IPS DF 4.7 (cell line): ENCODE results near the gene ZNF438.

Experiments used
- DNase-seq: peaks from one replicate; pipeline ENCODE4 v3.0.0-alpha.2; 2013; ENCODE audit warnings: low spot score; ENCODE audit errors: extremely low read depth

The ZNF438 gene

GRCh38 chr10:31013331-31013730 is 18.3 kb downstream of the ZNF438 start:
- DNase-seq: no peak

- no peak for DNase-seq
Observed at GRCh38 chr10:31011665-31012022, 20.0 kb downstream of the ZNF438 start.

GRCh38 chr10:31011017-31011664 is 20.5 kb downstream of the ZNF438 start:
- DNase-seq: no peak

GRCh38 chr10:31010062-31010461 is 21.6 kb downstream of the ZNF438 start:
- DNase-seq: no peak

- DNase-seq: no peak
Observed at GRCh38 chr10:31005895-31006294, 25.8 kb downstream of the ZNF438 start.

- no peak for DNase-seq
Observed at GRCh38 chr10:31004611-31005193, 27.0 kb downstream of the ZNF438 start.

GRCh38 chr10:31001740-31002139 is 29.9 kb downstream of the ZNF438 start:
- no peak for DNase-seq

GRCh38 chr10:31000867-31001266 is 30.8 kb downstream of the ZNF438 start:
- DNase-seq: no peak

- no peak for DNase-seq
Observed at GRCh38 chr10:31000071-31000782, 31.4 kb downstream of the ZNF438 start.

- no peak for DNase-seq
Observed at GRCh38 chr10:30999070-30999712, 32.5 kb downstream of the ZNF438 start.

- no peak for DNase-seq
Observed at GRCh38 chr10:30997536-30998235, 34.0 kb downstream of the ZNF438 start.

- no peak for DNase-seq
Observed at GRCh38 chr10:30996481-30997005, 35.1 kb downstream of the ZNF438 start.

GRCh38 chr10:30995081-30995770 is 36.4 kb downstream of the ZNF438 start:
- DNase-seq: no peak

- no peak for DNase-seq
Observed at GRCh38 chr10:30993155-30993554, 38.5 kb downstream of the ZNF438 start.

GRCh38 chr10:30992681-30993080 is 39.0 kb downstream of the ZNF438 start:
- no peak for DNase-seq

- DNase-seq: no peak
Observed at GRCh38 chr10:30991647-30992011, 40.0 kb downstream of the ZNF438 start.

- no peak for DNase-seq
Observed at GRCh38 chr10:30990971-30991646, 40.6 kb downstream of the ZNF438 start.

- DNase-seq: no peak
Observed at GRCh38 chr10:30990351-30990750, 41.3 kb downstream of the ZNF438 start.

- DNase-seq: no peak
Observed at GRCh38 chr10:30988831-30989435, 42.7 kb downstream of the ZNF438 start.

GRCh38 chr10:30987463-30987862 is 44.2 kb downstream of the ZNF438 start:
- no peak for DNase-seq
